Naive B cell (primary cell): Measurements from ENCODE around the gene XYLT1. TPM values are rescaled to one million over a fixed set of nuclear protein-coding genes. Genes with fewer than 3 reads are reported as not detected.

ENCODE experiments used
- ATAC-seq, 2 donors: fragments of 150-1000 bp; cut with Tn5 transposase; 2 replicates each; pipeline ENCODE4 v1.10.0; 2021; ENCODE audit warnings: low read depth in 2 of 2, mild to moderate bottlenecking in 2 of 2, moderate library complexity in 2 of 2
- DNase-seq: peaks from one replicate; pipeline ENCODE4 v3.0.0; 2022
- H3K27ac Mint-ChIP-seq, 6 donors: one replicate each; pipeline ENCODE4 v1.8.0; 2020 to 2022; ENCODE audit warnings: mild to moderate bottlenecking in 6 of 6, mixed read lengths in 6 of 6, moderate library complexity in 5 of 6, inconsistent platforms in 2 of 6
- H3K27me3 Mint-ChIP-seq, 3 donors: one replicate each; pipeline ENCODE4 v1.8.0; 2021 to 2022; ENCODE audit warnings: mixed read lengths in 3 of 3, mild to moderate bottlenecking in 1 of 3
- H3K36me3 Mint-ChIP-seq, 2 donors: one replicate each; pipeline ENCODE4 v1.8.0; 2020 to 2022; ENCODE audit warnings: mixed read lengths in 2 of 2, inconsistent platforms in 1 of 2, mild to moderate bottlenecking in 1 of 2
- H3K4me1 Mint-ChIP-seq, 3 donors: one replicate each; pipeline ENCODE4 v1.8.0; 2020 to 2022; ENCODE audit warnings: mixed read lengths in 3 of 3, inconsistent platforms in 1 of 3, mild to moderate bottlenecking in 1 of 3, moderate library complexity in 1 of 3
- H3K4me3 Mint-ChIP-seq, 8 donors: one replicate each; pipeline ENCODE4 v1.8.0; 2020 to 2022; ENCODE audit warnings: mild to moderate bottlenecking in 8 of 8, mixed read lengths in 8 of 8, moderate library complexity in 8 of 8, inconsistent platforms in 2 of 8
- H3K9me3 Mint-ChIP-seq, 7 donors: one replicate each; pipeline ENCODE4 v1.8.0; 2020 to 2022; ENCODE audit warnings: mixed read lengths in 7 of 7, mild to moderate bottlenecking in 5 of 7, inconsistent platforms in 2 of 7, moderate library complexity in 1 of 7
- polyA plus RNA-seq, 6 donors: library from polyadenylated mRNA; unstranded; fragments of 300-500 nt; fragmentation: Illumina TruSeq; gene quantifications; one replicate each; pipeline ENCODE4 v1.2.3, GENCODE V29; 2021; ENCODE audit warnings: low read depth in 6 of 6

XYLT1 gene
- polyA plus RNA-seq, 6 donors from 2014 or later, result 1.7 to 8.7 (median 3.9) TPM

GRCh38 chr16:17303101-17303500 lies 167.7 kb downstream of the XYLT1 start:
- Mint-ChIP-seq H3K4me1 (peaks cover 47 to 94% (median 73%) of the 10 kb centered on the region in 3 donors), H3K27me3 (no peaks in the 10 kb centered on the region), H3K36me3 (no peaks in the 10 kb centered on the region), H3K4me3 (peak overlapping the region in 7 of 8 donors; percentile 39 to 89 (median 43)), H3K9me3 (peaks cover 0 to 2% (median 0%) of the 10 kb centered on the region in 7 donors), H3K27ac (peak overlapping the region; percentile 89 to 99 (median 98))
- DNase-seq (peak; percentile 35), ATAC-seq (peak in 1 of 2 donors; percentile 6)

DNA sequence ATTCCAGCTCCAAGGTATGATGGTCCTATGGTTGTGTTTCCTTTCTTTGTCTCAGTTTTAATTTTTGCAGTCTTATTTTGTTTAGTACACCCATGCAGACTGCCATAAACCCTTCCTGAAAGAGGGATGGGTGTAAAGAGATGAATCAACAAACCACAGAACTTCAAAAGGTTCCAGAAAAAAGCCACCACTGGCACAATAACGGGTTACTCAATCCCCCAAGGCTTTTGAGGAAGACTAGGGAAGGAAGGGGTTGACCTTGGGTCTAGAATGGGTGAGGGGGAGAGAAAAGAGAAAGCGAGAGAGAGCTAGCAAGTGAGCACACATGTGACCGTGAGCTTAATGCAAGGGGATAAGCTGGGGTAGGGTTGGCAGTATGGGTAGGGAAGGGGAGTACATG lies 168.1 kb downstream of the XYLT1 start:
- Mint-ChIP-seq H3K9me3 (peaks cover 0 to 2% (median 0%) of the 10 kb centered on the region in 7 donors), H3K4me1 (peaks cover 47 to 92% (median 70%) of the 10 kb centered on the region in 3 donors), H3K27me3 (no peaks in the 10 kb centered on the region), H3K36me3 (no peaks in the 10 kb centered on the region), H3K27ac (peak overlapping the region; percentile 89 to 99 (median 98)), H3K4me3 (peak overlapping the region; percentile 39 to 89 (median 50))
- DNase-seq (peak; percentile 14), ATAC-seq (no peak)

- Mint-ChIP-seq H3K4me3 (peak overlapping the region; percentile 39 to 89 (median 77)), H3K36me3 (no peaks in the 10 kb centered on the region), H3K27ac (peak overlapping the region; percentile 89 to 99 (median 98)), H3K4me1 (peaks cover 47 to 88% (median 66%) of the 10 kb centered on the region in 3 donors), H3K27me3 (no peaks in the 10 kb centered on the region), H3K9me3 (peaks cover 0 to 2% (median 0%) of the 10 kb centered on the region in 7 donors)
- ATAC-seq, result peak; percentile 10 to 11
- no peak for DNase-seq
Measured at GRCh38 chr16:17302214-17302613, 168.5 kb downstream of the XYLT1 start.

GRCh38 chr16:17301593-17302135 lies 169.1 kb downstream of the XYLT1 start:
- Mint-ChIP-seq H3K27ac (peak overlapping the region; percentile 89 to 100 (median 98)), H3K27me3 (no peaks in the 10 kb centered on the region), H3K4me3 (peak overlapping the region; percentile 39 to 86 (median 75)), H3K36me3 (no peaks in the 10 kb centered on the region), H3K4me1 (peaks cover 49 to 88% (median 70%) of the 10 kb centered on the region in 3 donors), H3K9me3 (peaks cover 0 to 2% (median 0%) of the 10 kb centered on the region in 7 donors)
- peak; percentile 87 for ATAC-seq
- DNase-seq, result peak; percentile 92

DNA sequence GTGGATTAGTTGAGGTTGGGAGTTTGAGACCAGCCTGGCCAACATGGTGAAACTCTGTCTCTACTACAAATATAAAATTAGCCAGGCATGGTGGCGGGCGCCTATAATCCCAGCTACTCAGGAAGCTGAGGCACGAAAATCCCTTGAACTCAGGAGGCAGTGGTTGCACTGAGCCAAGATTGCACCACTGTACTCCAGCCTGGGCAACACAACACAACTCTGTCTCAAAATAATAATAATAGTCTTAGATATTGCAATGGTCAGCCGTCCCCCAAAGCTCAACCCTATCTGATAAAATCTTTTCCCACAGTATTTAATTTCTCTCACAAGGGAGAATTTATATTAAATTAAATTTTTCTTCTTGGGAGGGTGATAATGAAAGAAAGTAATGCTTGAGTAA lies 169.6 kb downstream of the XYLT1 start:
- no peak for ATAC-seq
- H3K9me3 Mint-ChIP-seq, result peaks cover 0 to 2% (median 0%) of the 10 kb centered on the region in 7 donors
- H3K27ac Mint-ChIP-seq, result peak overlapping the region; percentile 89 to 100 (median 98)
- no peak for DNase-seq
- peak overlapping the region; percentile 23 to 86 (median 68) for H3K4me3 Mint-ChIP-seq
- H3K27me3 Mint-ChIP-seq, result no peaks in the 10 kb centered on the region
- peaks cover 52 to 90% (median 74%) of the 10 kb centered on the region in 3 donors for H3K4me1 Mint-ChIP-seq
- no peaks in the 10 kb centered on the region for H3K36me3 Mint-ChIP-seq

DNA sequence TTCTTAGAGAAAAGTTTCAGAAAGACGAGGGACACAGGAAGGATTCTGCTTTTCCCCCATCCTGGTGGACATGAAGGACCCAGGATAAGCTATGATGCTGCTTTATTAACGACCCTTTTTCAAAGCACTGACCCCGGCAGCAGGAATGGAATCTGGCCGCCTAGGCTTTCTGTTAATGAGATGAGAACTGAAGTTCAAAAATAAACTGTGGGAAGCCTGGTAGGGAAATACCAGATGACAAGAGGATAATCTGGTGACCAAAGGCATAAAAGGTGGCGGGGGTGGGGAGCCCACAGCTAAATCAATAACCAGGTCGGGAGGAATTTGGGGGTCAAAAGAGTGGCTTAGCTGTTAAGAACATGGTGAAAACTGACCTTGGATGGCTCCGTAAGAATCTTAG lies 171.0 kb downstream of the XYLT1 start:
- peak overlapping the region in 2 of 8 donors; percentile 37 to 57 for H3K4me3 Mint-ChIP-seq
- H3K27me3 Mint-ChIP-seq, result no peaks in the 10 kb centered on the region
- peaks cover 48 to 90% (median 70%) of the 10 kb centered on the region in 3 donors for H3K4me1 Mint-ChIP-seq

GRCh38 chr16:17298238-17298637 lies 172.5 kb downstream of the XYLT1 start:
- Mint-ChIP-seq H3K4me1 (peaks cover 43 to 91% (median 66%) of the 10 kb centered on the region in 3 donors), H3K27me3 (no peaks in the 10 kb centered on the region), H3K4me3 (no peak overlapping the region), H3K36me3 (no peaks in the 10 kb centered on the region), H3K27ac (peak overlapping the region in 1 of 6 donors; percentile 85), H3K9me3 (peaks cover 0 to 2% (median 0%) of the 10 kb centered on the region in 7 donors)
- DNase-seq, result no peak
- no peak for ATAC-seq

More for the DNA sequence above, 171.0 kb downstream of the XYLT1 start:
- H3K27ac Mint-ChIP-seq, result peak overlapping the region; percentile 47 to 100 (median 88)
- no peak for DNase-seq
- no peaks in the 10 kb centered on the region for H3K36me3 Mint-ChIP-seq
- ATAC-seq, result no peak
- H3K9me3 Mint-ChIP-seq, result peaks cover 0 to 2% (median 0%) of the 10 kb centered on the region in 7 donors

DNA sequence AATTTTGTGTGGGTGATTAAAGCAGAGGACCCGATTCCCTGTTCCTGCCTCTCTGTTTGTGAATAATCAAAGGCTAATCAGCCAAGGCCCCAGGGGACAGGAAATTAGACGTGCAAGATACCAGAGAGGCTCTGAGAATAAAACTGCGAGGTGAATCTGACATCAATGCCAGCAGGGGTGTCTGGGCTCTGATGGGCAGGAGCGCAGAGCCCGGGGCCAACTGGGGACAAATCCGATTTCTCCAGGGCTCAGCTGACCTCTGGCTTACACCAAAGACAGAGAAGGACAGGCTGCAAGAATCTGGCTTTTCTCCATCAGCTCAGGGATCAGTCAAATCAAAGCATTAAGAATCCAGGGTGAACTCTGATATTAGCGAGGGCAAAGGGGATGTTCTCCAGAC lies 174.3 kb downstream of the XYLT1 start:
- Mint-ChIP-seq H3K4me3 (peak overlapping the region in 1 of 8 donors; percentile 30), H3K27me3 (no peaks in the 10 kb centered on the region), H3K9me3 (no peaks in the 10 kb centered on the region), H3K27ac (no peak overlapping the region), H3K36me3 (peaks cover 0 to 4% of the 10 kb centered on the region in 2 donors), H3K4me1 (peaks cover 39 to 88% (median 66%) of the 10 kb centered on the region in 3 donors)
- no peak for ATAC-seq
- no peak for DNase-seq

GRCh38 chr16:17295948-17296347 lies 174.8 kb downstream of the XYLT1 start:
- Mint-ChIP-seq H3K27ac (peak overlapping the region in 3 of 6 donors; percentile 52 to 70 (median 57)), H3K9me3 (no peaks in the 10 kb centered on the region), H3K4me1 (peaks cover 38 to 87% (median 66%) of the 10 kb centered on the region in 3 donors), H3K27me3 (no peaks in the 10 kb centered on the region), H3K36me3 (peaks cover 0 to 4% of the 10 kb centered on the region in 2 donors), H3K4me3 (no peak overlapping the region)
- ATAC-seq (no peak), DNase-seq (no peak)

DNA sequence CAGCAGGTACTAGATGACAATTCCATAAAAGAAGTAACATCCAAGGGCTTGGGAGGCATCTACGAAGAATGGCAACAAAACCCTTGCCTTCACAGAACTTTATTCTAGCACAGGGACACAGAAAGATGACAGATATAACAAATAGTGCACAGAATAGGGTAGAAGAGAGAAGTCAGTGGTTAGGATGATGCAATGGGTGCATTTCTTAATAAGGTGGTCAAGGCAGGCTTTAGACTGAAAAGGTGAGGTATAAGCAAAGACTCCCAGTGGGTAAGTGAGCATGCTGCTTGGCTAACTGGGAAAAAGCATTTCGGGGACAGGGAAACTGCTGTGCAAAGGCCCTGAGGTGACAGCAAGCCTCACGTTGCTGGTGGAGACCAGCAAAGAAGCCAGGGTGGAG lies 175.9 kb downstream of the XYLT1 start:
- Mint-ChIP-seq H3K36me3 (peaks cover 0 to 4% of the 10 kb centered on the region in 2 donors), H3K27me3 (no peaks in the 10 kb centered on the region), H3K27ac (peak overlapping the region in 5 of 6 donors; percentile 10 to 56 (median 34)), H3K4me1 (peaks cover 30 to 83% (median 56%) of the 10 kb centered on the region in 3 donors), H3K9me3 (no peaks in the 10 kb centered on the region), H3K4me3 (peak overlapping the region in 1 of 8 donors; percentile 80)
- no peak for ATAC-seq
- no peak for DNase-seq

DNA sequence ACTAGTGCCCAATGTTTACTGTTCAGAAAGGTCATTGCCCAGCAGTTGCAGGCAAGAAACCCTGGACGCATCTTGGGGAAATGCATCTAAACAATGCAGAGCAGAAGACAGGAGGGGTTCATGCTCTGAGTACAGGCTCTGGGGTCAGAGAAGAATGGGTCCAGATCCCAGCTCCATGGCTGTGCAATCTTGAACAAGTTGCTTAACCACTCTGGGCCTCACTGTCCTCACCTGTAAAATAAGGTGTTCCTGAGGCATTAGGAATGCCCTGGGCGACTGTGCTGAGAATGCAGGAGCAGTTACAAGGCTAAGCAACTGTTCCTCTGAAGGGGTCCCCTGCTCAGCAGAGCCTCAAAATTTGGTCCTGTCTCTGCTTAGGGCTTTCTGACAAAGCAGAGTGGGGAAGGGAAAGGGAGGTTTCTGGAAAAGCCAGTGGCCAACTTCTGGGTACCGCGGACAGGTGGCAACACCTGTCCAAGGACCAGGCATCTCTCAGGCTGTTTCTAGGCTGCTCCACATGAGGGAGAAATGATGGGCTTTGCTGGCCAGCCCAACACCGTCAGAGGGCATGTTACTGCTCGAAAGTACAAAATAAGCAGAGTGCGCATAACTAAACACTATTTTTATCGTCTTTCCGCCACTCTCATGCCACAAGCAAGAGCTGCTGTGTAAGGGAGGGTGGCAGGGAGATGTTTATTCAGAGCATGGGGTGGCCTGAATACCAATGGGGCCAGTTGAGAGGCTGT lies 176.8 kb downstream of the XYLT1 start:
- DNase-seq, result no peak
- Mint-ChIP-seq H3K4me1 (peaks cover 27 to 80% (median 52%) of the 10 kb centered on the region in 3 donors), H3K36me3 (peaks cover 6 to 8% of the 10 kb centered on the region in 2 donors), H3K27me3 (no peaks in the 10 kb centered on the region), H3K4me3 (peak overlapping the region in 1 of 8 donors; percentile 47), H3K27ac (peak overlapping the region in 1 of 6 donors; percentile 56), H3K9me3 (no peaks in the 10 kb centered on the region)
- no peak for ATAC-seq

DNA sequence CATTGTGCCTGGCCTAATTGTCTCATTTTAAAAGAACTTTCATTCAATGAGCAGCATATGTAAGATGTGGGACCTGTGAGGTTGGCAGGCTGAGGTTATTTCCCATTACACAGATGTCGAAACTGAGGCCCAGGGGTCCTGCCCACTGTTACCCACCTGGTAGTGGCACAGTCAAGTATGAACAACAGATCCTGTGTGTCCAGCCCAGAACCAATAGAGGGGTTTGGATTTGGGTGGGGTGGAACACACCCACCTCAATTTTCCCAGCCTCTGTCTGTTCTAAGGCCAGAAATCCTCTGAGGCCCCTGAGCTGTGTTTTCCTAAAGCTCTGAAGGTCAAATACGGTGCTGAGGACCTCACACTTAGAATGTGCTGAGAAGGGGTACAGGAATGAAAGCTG lies 179.5 kb downstream of the XYLT1 start:
- Mint-ChIP-seq H3K4me1 (peaks cover 29 to 68% (median 56%) of the 10 kb centered on the region in 3 donors), H3K9me3 (no peaks in the 10 kb centered on the region), H3K27me3 (no peaks in the 10 kb centered on the region), H3K4me3 (no peak overlapping the region), H3K36me3 (peaks cover 7 to 12% of the 10 kb centered on the region in 2 donors), H3K27ac (no peak overlapping the region)
- DNase-seq, result no peak
- ATAC-seq, result no peak

DNA sequence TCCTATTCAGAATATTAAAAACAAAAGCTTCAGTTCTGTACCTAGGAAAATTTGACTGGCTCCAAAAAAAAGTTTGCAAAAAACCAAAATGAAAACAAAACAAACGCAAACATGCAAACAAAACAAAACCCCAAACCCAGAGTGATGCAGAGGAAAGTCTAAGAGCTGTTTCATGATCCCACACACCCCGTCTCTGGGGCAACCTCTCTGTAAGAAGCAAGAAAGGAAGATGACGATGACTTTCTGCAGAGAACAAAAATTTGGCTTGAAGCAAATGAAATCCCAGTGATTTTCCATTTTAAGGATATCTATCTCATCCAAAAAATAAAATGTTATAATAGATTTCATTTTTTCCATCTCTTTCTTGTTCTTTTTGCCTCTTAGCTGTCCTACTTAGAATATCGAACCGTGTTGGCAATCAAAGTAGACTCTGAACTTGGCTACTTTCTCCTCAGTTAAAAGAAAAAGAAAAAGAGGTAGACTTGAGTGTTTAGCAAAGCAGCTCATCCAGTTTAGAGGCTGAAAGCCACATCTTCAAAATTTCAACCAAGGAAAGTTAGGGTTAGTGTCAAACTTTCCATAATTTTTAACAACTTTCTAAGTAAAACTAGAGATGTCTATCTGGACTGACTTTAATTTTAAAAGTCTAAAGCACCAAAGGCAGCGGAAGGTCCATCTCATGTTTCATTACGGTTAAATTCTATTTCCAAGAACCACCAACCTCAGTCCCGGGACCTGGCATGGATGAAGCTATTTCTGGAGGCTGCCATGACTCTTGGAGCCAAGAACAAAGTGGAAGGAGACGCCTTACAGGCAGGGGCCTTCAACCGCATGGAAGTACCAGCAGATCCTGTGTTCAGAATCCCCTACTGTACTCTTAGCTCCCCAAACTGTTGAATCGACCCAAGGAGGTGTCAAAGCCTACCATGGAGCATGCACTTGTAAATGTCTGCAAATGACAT lies 180.8 kb downstream of the XYLT1 start:
- no peak for ATAC-seq
- Mint-ChIP-seq H3K27me3 (no peaks in the 10 kb centered on the region), H3K4me3 (no peak overlapping the region), H3K4me1 (peaks cover 31 to 65% (median 59%) of the 10 kb centered on the region in 3 donors), H3K9me3 (no peaks in the 10 kb centered on the region), H3K27ac (peak overlapping the region in 4 of 6 donors; percentile 5 to 86 (median 76)), H3K36me3 (peaks cover 7 to 12% of the 10 kb centered on the region in 2 donors)
- no peak for DNase-seq
